ENCODE data around the gene CNST. TPM values are rescaled to one million over a fixed set of nuclear protein-coding genes. Genes with fewer than 3 reads are reported as not detected.
"Not testable (repeated sequence)": the region's sequence is repeated elsewhere in the genome, so short reads cannot be mapped to it uniquely, and the experiment has no call there.

The CNST gene
- total and polyA plus RNA-seq, 2 donors from 2014 or later = 5.6 to 24.1 TPM

GRCh38 chr1:246602194-246602593 lies 35.9 kb downstream of the CNST start:
- intact Hi-C loops (cut with DNase I) = no loop called here
- no peaks in the 10 kb centered on the region for H3K27me3 ChIP-seq (ENCODE audit: control insufficient read depth, insufficient read depth, low read length)
- H3K27ac ChIP-seq (ENCODE audit: low read depth in 2 of 2, low read length in 2 of 2) = no peak overlapping the region
- H3K9ac ChIP-seq (ENCODE audit: low read length in 3 of 3) = no peak overlapping the region
- no peak for FAIRE-seq
- H3K4me3 ChIP-seq (ENCODE audit: low read length in 3 of 3) = no peak overlapping the region
- TF ChIP-seq CTCF (IDR thresholded peaks at IDR 0.05; ENCODE audit: borderline replicate concordance, extremely low read depth, insufficient read depth) = no peak
- no peaks in the 10 kb centered on the region for H3K4me1 ChIP-seq (ENCODE audit: control insufficient read depth in 2 of 3, insufficient read depth in 2 of 3, low read depth in 1 of 3, low read length in 3 of 3)
- no peaks in the 10 kb centered on the region for H3K9me3 ChIP-seq (ENCODE audit: control insufficient read depth in 2 of 3, insufficient read depth in 1 of 3, low read length in 3 of 3)
- H3K36me3 ChIP-seq (ENCODE audit: control insufficient read depth in 2 of 3, insufficient read depth in 3 of 3, low read length in 3 of 3) = peaks cover 0 to under 1% (median 0%) of the 10 kb centered on the region in 3 donors
- DNase-seq = no peak

GRCh38 chr1:246605231-246605630 lies 39.0 kb downstream of the CNST start:
- DNase-seq; intact Hi-C loops (cut with DNase I); H3K36me3 ChIP-seq (ENCODE audit: control insufficient read depth in 2 of 3, insufficient read depth in 3 of 3, low read length in 3 of 3); H3K9ac ChIP-seq (ENCODE audit: low read length in 3 of 3); H3K4me1 ChIP-seq (ENCODE audit: control insufficient read depth in 2 of 3, insufficient read depth in 2 of 3, low read depth in 1 of 3, low read length in 3 of 3); H3K4me3 ChIP-seq (ENCODE audit: low read length in 3 of 3); H3K27ac ChIP-seq (ENCODE audit: low read depth in 2 of 2, low read length in 2 of 2); H3K9me3 ChIP-seq (ENCODE audit: control insufficient read depth in 2 of 3, insufficient read depth in 1 of 3, low read length in 3 of 3); H3K27me3 ChIP-seq (ENCODE audit: control insufficient read depth, insufficient read depth, low read length); FAIRE-seq: not testable (repeated sequence)

GRCh38 chr1:246607462-246607861 lies 41.2 kb downstream of the CNST start:
- no peak overlapping the region for H3K27ac ChIP-seq (ENCODE audit: low read depth in 2 of 2, low read length in 2 of 2)
- FAIRE-seq (no peak), DNase-seq (no peak)
- no peaks in the 10 kb centered on the region for H3K9me3 ChIP-seq (ENCODE audit: control insufficient read depth in 2 of 3, insufficient read depth in 1 of 3, low read length in 3 of 3)
- TF ChIP-seq CTCF (IDR thresholded peaks at IDR 0.05; ENCODE audit: borderline replicate concordance, extremely low read depth, insufficient read depth) = no peak
- peaks cover 0 to 5% (median 0%) of the 10 kb centered on the region in 3 donors for H3K4me1 ChIP-seq (ENCODE audit: control insufficient read depth in 2 of 3, insufficient read depth in 2 of 3, low read depth in 1 of 3, low read length in 3 of 3)
- H3K9ac ChIP-seq (ENCODE audit: low read length in 3 of 3) = no peak overlapping the region
- H3K36me3 ChIP-seq (ENCODE audit: control insufficient read depth in 2 of 3, insufficient read depth in 3 of 3, low read length in 3 of 3) = no peaks in the 10 kb centered on the region
- H3K27me3 ChIP-seq (ENCODE audit: control insufficient read depth, insufficient read depth, low read length) = no peaks in the 10 kb centered on the region
- intact Hi-C loops (cut with DNase I) = no loop called here
- H3K4me3 ChIP-seq (ENCODE audit: low read length in 3 of 3) = no peak overlapping the region

- peaks cover 0 to 7% (median 0%) of the 10 kb centered on the region in 3 donors for H3K4me1 ChIP-seq (ENCODE audit: control insufficient read depth in 2 of 3, insufficient read depth in 2 of 3, low read depth in 1 of 3, low read length in 3 of 3)
- no peak for TF ChIP-seq CTCF (IDR thresholded peaks at IDR 0.05; ENCODE audit: borderline replicate concordance, extremely low read depth, insufficient read depth)
These were observed 42.5 kb downstream of the CNST start for GRCh38 chr1:246608616-246609376.

More at GRCh38 chr1:246608616-246609376, 42.5 kb downstream of the CNST start:
- no peaks in the 10 kb centered on the region for H3K27me3 ChIP-seq (ENCODE audit: control insufficient read depth, insufficient read depth, low read length)
- peak overlapping the region; percentile 46 to 82 for H3K27ac ChIP-seq (ENCODE audit: low read depth in 2 of 2, low read length in 2 of 2)
- intact Hi-C loops (cut with DNase I) = no loop called here
- peak; percentile 27 to 89 (median 56) for DNase-seq
- no peak overlapping the region for H3K4me3 ChIP-seq (ENCODE audit: low read length in 3 of 3)
- H3K9me3 ChIP-seq (ENCODE audit: control insufficient read depth in 2 of 3, insufficient read depth in 1 of 3, low read length in 3 of 3) = no peaks in the 10 kb centered on the region
- H3K36me3 ChIP-seq (ENCODE audit: control insufficient read depth in 2 of 3, insufficient read depth in 3 of 3, low read length in 3 of 3) = no peaks in the 10 kb centered on the region
- H3K9ac ChIP-seq (ENCODE audit: low read length in 3 of 3) = no peak overlapping the region
- no peak for FAIRE-seq

Measured in kidney (tissue), 14 donors.